Liver (tissue), 3 donors: ENCODE measurements around the gene CCND1.

ENCODE experiments used
- EGR1 ChIP-seq, 2 donors: IDR thresholded peaks; 2 replicates each; pipeline ENCODE4 v1.6.1; 2016 to 2018; ENCODE audit warnings: antibody characterized with exemption in 2 of 2, low read depth in 2 of 2
- GABPA ChIP-seq, 2 donors: IDR thresholded peaks in 1 of 2; conservative IDR thresholded peaks in 1 of 2; 2 replicates each; pipeline ENCODE4 v1.6.1; 2016; ENCODE audit warnings: antibody characterized with exemption in 2 of 2, mild to moderate bottlenecking in 1 of 2, moderate library complexity in 1 of 2
- TAF1 ChIP-seq: conservative IDR thresholded peaks from 2 replicates; pipeline ENCODE4 v1.6.1; 2016; ENCODE audit warnings: antibody characterized with exemption, mild to moderate bottlenecking
- YY1 ChIP-seq: IDR thresholded peaks from 2 replicates; pipeline ENCODE4 v1.6.1; 2016; ENCODE audit warnings: antibody characterized with exemption, mild to moderate bottlenecking
- TF ChIP-seq, protein P1 (sequence below): fragments of 150-350 bp; IDR thresholded peaks from 2 replicates; pipeline ENCODE4 v1.5.1; 2017; ENCODE audit warnings: improper control_type of control experiment, low read depth, low read length; ENCODE audit not compliant: missing input control
- donor health status: healthy.
- donor health status: healthy.

- TF ChIP-seq, protein P1, sequence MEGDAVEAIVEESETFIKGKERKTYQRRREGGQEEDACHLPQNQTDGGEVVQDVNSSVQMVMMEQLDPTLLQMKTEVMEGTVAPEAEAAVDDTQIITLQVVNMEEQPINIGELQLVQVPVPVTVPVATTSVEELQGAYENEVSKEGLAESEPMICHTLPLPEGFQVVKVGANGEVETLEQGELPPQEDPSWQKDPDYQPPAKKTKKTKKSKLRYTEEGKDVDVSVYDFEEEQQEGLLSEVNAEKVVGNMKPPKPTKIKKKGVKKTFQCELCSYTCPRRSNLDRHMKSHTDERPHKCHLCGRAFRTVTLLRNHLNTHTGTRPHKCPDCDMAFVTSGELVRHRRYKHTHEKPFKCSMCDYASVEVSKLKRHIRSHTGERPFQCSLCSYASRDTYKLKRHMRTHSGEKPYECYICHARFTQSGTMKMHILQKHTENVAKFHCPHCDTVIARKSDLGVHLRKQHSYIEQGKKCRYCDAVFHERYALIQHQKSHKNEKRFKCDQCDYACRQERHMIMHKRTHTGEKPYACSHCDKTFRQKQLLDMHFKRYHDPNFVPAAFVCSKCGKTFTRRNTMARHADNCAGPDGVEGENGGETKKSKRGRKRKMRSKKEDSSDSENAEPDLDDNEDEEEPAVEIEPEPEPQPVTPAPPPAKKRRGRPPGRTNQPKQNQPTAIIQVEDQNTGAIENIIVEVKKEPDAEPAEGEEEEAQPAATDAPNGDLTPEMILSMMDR = no peak
- TF ChIP-seq GABPA (IDR thresholded peaks at IDR 0.05 in 1 of 2, conservative IDR thresholded peaks at IDR 0.05 in 1 of 2) = no peak
- TF ChIP-seq YY1 = no peak
- no peak for TF ChIP-seq TAF1
- TF ChIP-seq EGR1 (IDR thresholded peaks at IDR 0.05; ENCODE audit: low read depth in 2 of 2) = no peak
Measured at GRCh38 chr11:69692422-69692821, 51.5 kb downstream of the CCND1 start.
